ENCODE measurements around the gene CEACAM16. TPM values are rescaled to one million over a fixed set of nuclear protein-coding genes. Genes with fewer than 3 reads are reported as not detected.

CEACAM16 gene
- total RNA-seq, 1 donor from 2014 or later = not detected

DNA sequence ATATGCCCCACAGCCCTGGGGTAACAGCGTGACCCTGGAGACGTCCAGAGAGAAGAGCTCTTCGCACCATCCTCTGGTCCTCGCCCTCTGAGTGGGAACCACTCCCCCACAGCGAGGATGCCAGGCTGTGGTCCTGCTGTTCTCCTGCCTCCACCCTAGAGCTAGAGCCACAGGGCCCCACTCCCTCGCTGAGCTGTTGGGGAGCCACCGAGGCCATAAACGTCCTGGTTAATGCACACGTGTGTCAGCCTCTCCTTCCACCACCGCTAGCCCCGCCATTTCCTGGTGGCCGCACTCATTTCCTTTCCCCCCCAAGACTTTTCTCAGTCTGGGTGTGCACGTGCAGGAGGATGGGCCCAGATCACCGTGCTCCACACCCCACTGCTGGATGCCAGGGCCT, 11.5 kb downstream of the CEACAM16 start:
- TF ChIP-seq, protein P1, sequence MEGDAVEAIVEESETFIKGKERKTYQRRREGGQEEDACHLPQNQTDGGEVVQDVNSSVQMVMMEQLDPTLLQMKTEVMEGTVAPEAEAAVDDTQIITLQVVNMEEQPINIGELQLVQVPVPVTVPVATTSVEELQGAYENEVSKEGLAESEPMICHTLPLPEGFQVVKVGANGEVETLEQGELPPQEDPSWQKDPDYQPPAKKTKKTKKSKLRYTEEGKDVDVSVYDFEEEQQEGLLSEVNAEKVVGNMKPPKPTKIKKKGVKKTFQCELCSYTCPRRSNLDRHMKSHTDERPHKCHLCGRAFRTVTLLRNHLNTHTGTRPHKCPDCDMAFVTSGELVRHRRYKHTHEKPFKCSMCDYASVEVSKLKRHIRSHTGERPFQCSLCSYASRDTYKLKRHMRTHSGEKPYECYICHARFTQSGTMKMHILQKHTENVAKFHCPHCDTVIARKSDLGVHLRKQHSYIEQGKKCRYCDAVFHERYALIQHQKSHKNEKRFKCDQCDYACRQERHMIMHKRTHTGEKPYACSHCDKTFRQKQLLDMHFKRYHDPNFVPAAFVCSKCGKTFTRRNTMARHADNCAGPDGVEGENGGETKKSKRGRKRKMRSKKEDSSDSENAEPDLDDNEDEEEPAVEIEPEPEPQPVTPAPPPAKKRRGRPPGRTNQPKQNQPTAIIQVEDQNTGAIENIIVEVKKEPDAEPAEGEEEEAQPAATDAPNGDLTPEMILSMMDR (IDR thresholded peaks at IDR 0.05; ENCODE audit: unreplicated experiment) = no peak
- Mint-ChIP-seq H3K4me3 (ENCODE audit: low read depth) (no peak overlapping the region), H3K36me3 (ENCODE audit: insufficient read depth) (no peaks in the 10 kb centered on the region), H3K9me3 (ENCODE audit: low read depth) (no peaks in the 10 kb centered on the region), H3K4me1 (ENCODE audit: low read depth) (no peaks in the 10 kb centered on the region), H3K27ac (no peak overlapping the region), H3K27me3 (no peaks in the 10 kb centered on the region)
- no peak for DNase-seq (ENCODE audit: low spot score, unreplicated experiment)

DNA sequence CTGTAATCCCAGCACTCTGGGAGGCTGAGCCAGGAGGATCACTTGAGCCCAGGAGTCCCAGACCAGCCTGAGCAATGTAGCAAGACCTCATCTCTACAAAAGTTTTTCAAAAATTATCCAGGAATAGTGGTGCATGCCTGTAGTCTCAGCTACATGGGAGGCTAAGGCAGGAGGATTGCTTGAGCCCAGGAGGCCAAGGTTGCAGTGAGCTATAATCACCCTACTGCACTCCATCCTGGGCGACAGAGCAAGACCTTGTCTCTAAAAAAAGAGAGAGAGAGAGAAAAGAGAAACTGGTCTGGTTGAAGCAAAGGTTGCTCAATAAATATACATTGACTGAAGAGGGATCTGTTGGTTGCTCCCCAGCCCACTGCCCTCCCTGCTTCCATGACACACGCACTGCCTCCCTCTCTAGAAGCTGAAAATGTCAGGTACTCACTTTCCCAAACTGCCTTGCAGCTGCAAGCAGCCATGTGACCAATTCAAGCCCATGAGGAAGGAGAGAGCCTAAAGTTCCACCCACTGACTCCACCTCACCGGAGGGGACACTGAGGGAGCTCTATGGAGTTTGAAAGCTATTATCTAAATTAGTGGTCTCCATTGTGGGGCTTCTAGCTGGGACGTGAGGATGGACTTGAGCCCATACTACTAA, 14.0 kb downstream of the CEACAM16 start:
- no peak overlapping the region for H3K4me3 Mint-ChIP-seq (ENCODE audit: low read depth)
- no peak overlapping the region for H3K27ac Mint-ChIP-seq
- no peaks in the 10 kb centered on the region for H3K27me3 Mint-ChIP-seq
- peaks cover under 1% of the 10 kb centered on the region for H3K4me1 Mint-ChIP-seq (ENCODE audit: low read depth)
- no peak for DNase-seq (ENCODE audit: low spot score, unreplicated experiment)
- TF ChIP-seq, protein P1 (IDR thresholded peaks at IDR 0.05; ENCODE audit: unreplicated experiment) = no peak
- no peaks in the 10 kb centered on the region for H3K36me3 Mint-ChIP-seq (ENCODE audit: insufficient read depth)
- no peaks in the 10 kb centered on the region for H3K9me3 Mint-ChIP-seq (ENCODE audit: low read depth)

DNA sequence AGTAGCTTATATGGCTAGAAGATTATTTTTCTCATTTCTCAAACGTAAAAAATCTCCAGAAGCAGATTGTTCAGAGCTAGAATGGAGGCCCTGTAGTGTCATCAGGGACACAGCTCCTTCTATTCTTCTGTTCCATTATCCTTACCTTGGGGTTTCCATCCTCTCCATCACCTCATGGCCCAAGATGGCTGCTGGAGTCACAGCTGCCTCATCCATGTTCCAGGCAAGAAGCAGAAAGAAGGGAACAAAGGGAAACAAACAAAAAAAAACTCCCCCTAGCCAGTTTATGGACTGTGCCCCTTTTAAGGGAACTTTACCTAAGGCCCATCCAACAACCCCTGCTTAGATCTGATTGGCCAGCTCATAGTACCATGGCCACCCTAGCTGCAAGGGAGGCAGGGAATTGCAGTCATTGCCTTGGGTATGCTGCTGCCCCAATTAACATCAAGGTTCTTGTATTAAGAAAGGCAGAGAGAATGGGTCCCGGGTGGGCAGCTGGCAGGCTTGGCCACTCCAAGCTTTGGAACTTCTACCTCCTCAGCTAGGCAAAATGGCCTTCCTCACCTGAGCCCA, 15.7 kb downstream of the CEACAM16 start:
- Mint-ChIP-seq H3K36me3 (ENCODE audit: insufficient read depth) (no peaks in the 10 kb centered on the region), H3K27me3 (no peaks in the 10 kb centered on the region), H3K4me3 (ENCODE audit: low read depth) (no peak overlapping the region), H3K4me1 (ENCODE audit: low read depth) (peaks cover 5% of the 10 kb centered on the region), H3K9me3 (ENCODE audit: low read depth) (no peaks in the 10 kb centered on the region), H3K27ac (no peak overlapping the region)
- TF ChIP-seq, protein P1 (IDR thresholded peaks at IDR 0.05; ENCODE audit: unreplicated experiment) = no peak
- no peak for DNase-seq (ENCODE audit: low spot score, unreplicated experiment)

GRCh38 chr19:44717603-44718002, 18.7 kb downstream of the CEACAM16 start:
- no peak overlapping the region for H3K27ac Mint-ChIP-seq
- DNase-seq (ENCODE audit: low spot score, unreplicated experiment) = no peak
- H3K4me1 Mint-ChIP-seq (ENCODE audit: low read depth) = peaks cover 5% of the 10 kb centered on the region
- no peaks in the 10 kb centered on the region for H3K27me3 Mint-ChIP-seq
- TF ChIP-seq, protein P1 (IDR thresholded peaks at IDR 0.05; ENCODE audit: unreplicated experiment) = no peak
- H3K4me3 Mint-ChIP-seq (ENCODE audit: low read depth) = no peak overlapping the region
- no peaks in the 10 kb centered on the region for H3K9me3 Mint-ChIP-seq (ENCODE audit: low read depth)
- no peaks in the 10 kb centered on the region for H3K36me3 Mint-ChIP-seq (ENCODE audit: insufficient read depth)

GRCh38 chr19:44718441-44719261, 19.7 kb downstream of the CEACAM16 start:
- Mint-ChIP-seq H3K4me1 (ENCODE audit: low read depth) (peaks cover 5% of the 10 kb centered on the region), H3K4me3 (ENCODE audit: low read depth) (peak overlapping the region; percentile 40), H3K36me3 (ENCODE audit: insufficient read depth) (no peaks in the 10 kb centered on the region), H3K27ac (peak overlapping the region; percentile 96), H3K9me3 (ENCODE audit: low read depth) (no peaks in the 10 kb centered on the region), H3K27me3 (no peaks in the 10 kb centered on the region)
- TF ChIP-seq, protein P1 (IDR thresholded peaks at IDR 0.05; ENCODE audit: unreplicated experiment) = no peak
- no peak for DNase-seq (ENCODE audit: low spot score, unreplicated experiment)
